ENCODE data around the gene TBCK.

The TBCK gene

GRCh38 chr4:106305435-106306055 is 10.5 kb downstream of the TBCK start:
- DNase-seq (ENCODE audit: low spot score): no peak
- TF ChIP-seq CTCF (IDR thresholded peaks at IDR 0.05; ENCODE audit: extremely low read depth, insufficient read depth, missing control alignments): no peak
- in situ Hi-C loops (cut with MboI; ENCODE audit: low pct_unique_long_range_greater_than_20kb, low sequenced_read_pairs, unreplicated experiment): no loop called here

- in situ Hi-C loops (cut with MboI; ENCODE audit: low pct_unique_long_range_greater_than_20kb, low sequenced_read_pairs, unreplicated experiment): no loop called here
- no peak for DNase-seq (ENCODE audit: low spot score)
- TF ChIP-seq CTCF (IDR thresholded peaks at IDR 0.05; ENCODE audit: extremely low read depth, insufficient read depth, missing control alignments): no peak
Measured at GRCh38 chr4:106304632-106305031, 11.4 kb downstream of the TBCK start.

GRCh38 chr4:106303548-106304281 is 12.3 kb downstream of the TBCK start:
- in situ Hi-C loops (cut with MboI; ENCODE audit: low pct_unique_long_range_greater_than_20kb, low sequenced_read_pairs, unreplicated experiment): no loop called here
- DNase-seq (ENCODE audit: low spot score): no peak
- TF ChIP-seq CTCF (IDR thresholded peaks at IDR 0.05; ENCODE audit: extremely low read depth, insufficient read depth, missing control alignments): no peak

- in situ Hi-C loops (cut with MboI; ENCODE audit: low pct_unique_long_range_greater_than_20kb, low sequenced_read_pairs, unreplicated experiment): no loop called here
Measured at GRCh38 chr4:106302062-106302438, 14.0 kb downstream of the TBCK start.

GRCh38 chr4:106301393-106302061 is 14.5 kb downstream of the TBCK start:
- DNase-seq (ENCODE audit: low spot score): no peak
- TF ChIP-seq CTCF (IDR thresholded peaks at IDR 0.05; ENCODE audit: extremely low read depth, insufficient read depth, missing control alignments): no peak
- in situ Hi-C loops (cut with MboI; ENCODE audit: low pct_unique_long_range_greater_than_20kb, low sequenced_read_pairs, unreplicated experiment): no loop called here

More at GRCh38 chr4:106302062-106302438, 14.0 kb downstream of the TBCK start:
- no peak for DNase-seq (ENCODE audit: low spot score)
- TF ChIP-seq CTCF (IDR thresholded peaks at IDR 0.05; ENCODE audit: extremely low read depth, insufficient read depth, missing control alignments): no peak

GRCh38 chr4:106299977-106300376 is 16.0 kb downstream of the TBCK start:
- DNase-seq (ENCODE audit: low spot score): no peak
- no peak for TF ChIP-seq CTCF (IDR thresholded peaks at IDR 0.05; ENCODE audit: extremely low read depth, insufficient read depth, missing control alignments)
- in situ Hi-C loops (cut with MboI; ENCODE audit: low pct_unique_long_range_greater_than_20kb, low sequenced_read_pairs, unreplicated experiment): no loop called here
